Right cardiac atrium (tissue), 5 donors: ENCODE results near the gene SH3GL2. TPM values are rescaled to one million over a fixed set of nuclear protein-coding genes. Genes with fewer than 3 reads are reported as not detected.

Experiments used
- ATAC-seq, 2 donors: fragments of 200-7000 bp; cut with Tn5 transposase; one replicate each; pipeline versions ENCODE4 v1.8.0 to v1.9.1; 2020; ENCODE audit warnings: moderate library complexity in 2 of 2, mild to moderate bottlenecking in 1 of 2
- DNase-seq, 3 donors: peaks; one replicate each; pipeline ENCODE4 v3.0.0-alpha.2; 2020
- H3K27ac ChIP-seq: one replicate; pipeline ENCODE4 v1.5.1; 2013; ENCODE audit warnings: mild to moderate bottlenecking, low read length, control low read depth, moderate library complexity
- H3K27me3 ChIP-seq: one replicate; pipeline ENCODE4 v1.6.1; 2013; ENCODE audit not compliant: control insufficient read depth, insufficient read depth
- H3K4me1 ChIP-seq: one replicate; pipeline ENCODE4 v1.6.1; 2013; ENCODE audit warnings: low read length; ENCODE audit not compliant: control insufficient read depth, insufficient read depth
- H3K4me3 ChIP-seq: one replicate; pipeline ENCODE4 v1.5.1; 2013; ENCODE audit warnings: low read length, control low read depth
- H3K9me3 ChIP-seq: one replicate; pipeline ENCODE4 v1.6.1; 2013; ENCODE audit warnings: low read length; ENCODE audit not compliant: control insufficient read depth
- WGBS: extraction: QIAGEN DNeasy Blood & Tissue Kit; methylation state at CpG from one replicate; pipeline ENCODE4 v1.1.7; 2013; 5-methylcytosine and 5-hydroxymethylcytosine counted together
- intact Hi-C, 4 donors: fragments of 100-400 bp; cut with DNase I; formaldehyde crosslinking; loops; one replicate each; pipeline versions ENCODE4 v1.11.0 to v1.14.0; 2022 to 2023
- polyA plus RNA-seq: library from polyadenylated mRNA; stranded (reverse); fragments of 200-250 nt; gene quantifications from one replicate; pipeline ENCODE4 v1.2.3, GENCODE V29; 2013
- total RNA-seq, 4 donors: library from RNA; stranded (reverse); fragmentation: NEBNext Ultra II Directional; extraction: Animal tissue kit (Norgen Biotek cat#: 25700); gene quantifications; one replicate each; pipeline ENCODE4 v1.2.1, GENCODE V29; 2021
- donor health status: healthy with polysubstance abuse.
- donor health status: DM: no; HTN: yes; CAD: no.
- donor health status: DM: no; HTN: no; CAD: no.
- donor health status: DM: no; HTN: yes; CAD: no; lungs with severe emphysema.
- donor health status: DM: yes; HTN: yes; CAD: no.

SH3GL2 gene
- total and polyA plus RNA-seq, 5 donors = 0.07 to 0.14 TPM; not detected in 3

DNA sequence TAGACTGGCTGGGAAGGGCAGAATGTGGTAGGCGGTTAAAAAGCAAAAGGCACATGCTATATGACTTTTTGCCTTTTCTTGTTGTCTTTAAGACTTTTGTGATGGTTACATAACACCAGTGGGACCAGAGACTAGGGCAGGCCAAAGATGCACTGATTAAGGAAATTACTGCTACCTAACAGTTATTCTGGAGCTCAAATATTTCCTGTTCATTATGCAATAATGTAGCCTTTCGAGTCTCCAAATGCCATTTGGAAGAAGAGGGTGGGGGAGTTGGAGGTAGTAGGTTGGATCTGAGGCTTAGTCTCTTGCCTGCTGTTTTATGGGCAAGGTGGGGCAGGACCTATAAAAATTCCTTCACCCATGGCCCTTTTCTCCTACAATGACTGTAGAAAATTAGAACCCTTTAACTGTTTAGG lies 51.7 kb downstream of the SH3GL2 start:
- ATAC-seq = no peak
- DNase-seq = no peak
- 75% methylated on average over 2 of the region's 2 CpGs for WGBS
- Histone ChIP-seq H3K9me3 (no peaks in the 10 kb centered on the region), H3K4me3 (no peak overlapping the region), H3K27me3 (no peaks in the 10 kb centered on the region), H3K27ac (no peak overlapping the region), H3K4me1 (no peaks in the 10 kb centered on the region)
- intact Hi-C loops = no loop called here

DNA sequence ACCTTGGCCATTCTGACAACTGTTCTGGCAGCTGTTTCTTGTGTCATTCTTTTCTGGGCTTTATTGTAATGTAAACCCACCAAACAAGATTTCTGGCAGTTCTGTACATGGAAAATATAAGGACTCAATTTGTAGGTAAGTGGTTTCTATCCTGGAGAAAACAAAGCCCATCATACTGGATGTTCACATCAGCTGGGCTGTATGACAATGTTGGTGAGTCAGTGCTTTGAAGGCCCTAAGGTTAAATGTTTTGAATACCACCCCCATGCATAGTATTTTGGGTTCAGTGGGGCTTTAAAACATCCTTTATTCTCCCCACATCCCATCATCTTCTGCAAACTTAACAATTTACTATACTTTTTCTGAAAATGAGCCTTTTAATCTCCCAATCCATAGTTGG lies 52.5 kb downstream of the SH3GL2 start:
- Histone ChIP-seq H3K9me3 (no peaks in the 10 kb centered on the region), H3K4me1 (no peaks in the 10 kb centered on the region), H3K4me3 (no peak overlapping the region), H3K27ac (no peak overlapping the region), H3K27me3 (no peaks in the 10 kb centered on the region)
- intact Hi-C loops = no loop called here
- DNase-seq (no peak), ATAC-seq (no peak)

DNA sequence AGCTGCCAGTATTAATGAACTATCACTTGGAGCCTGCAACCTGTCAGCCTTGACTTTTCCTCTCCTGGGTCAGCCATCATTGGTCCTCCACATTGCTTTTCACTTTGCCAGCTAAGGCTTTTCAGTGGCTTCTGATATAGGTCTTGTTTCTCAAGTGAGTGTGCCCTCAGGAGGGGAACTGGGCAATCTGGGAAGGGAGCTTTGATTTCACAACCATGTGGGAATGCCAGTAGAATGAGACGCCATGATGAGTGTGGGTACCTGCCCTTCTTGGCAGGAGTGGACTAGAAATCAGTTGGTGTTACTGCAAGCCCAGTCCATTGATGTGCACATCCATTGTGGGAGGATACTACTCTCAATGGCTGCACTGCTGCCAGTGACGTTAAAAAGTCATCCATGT lies 54.1 kb downstream of the SH3GL2 start:
- no peaks in the 10 kb centered on the region for H3K27me3 ChIP-seq
- DNase-seq = no peak

GRCh38 chr9:17635115-17635890 lies 56.4 kb downstream of the SH3GL2 start:
- intact Hi-C loops = no loop called here
- H3K4me3 ChIP-seq = no peak overlapping the region
- H3K27ac ChIP-seq = no peak overlapping the region
- 57% methylated on average over 2 of the region's 2 CpGs for WGBS
- H3K9me3 ChIP-seq = no peaks in the 10 kb centered on the region
- no peaks in the 10 kb centered on the region for H3K27me3 ChIP-seq
- ATAC-seq (no peak), DNase-seq (no peak)
- H3K4me1 ChIP-seq = no peaks in the 10 kb centered on the region

More for the DNA sequence above, 54.1 kb downstream of the SH3GL2 start:
- intact Hi-C loops = no loop called here
- ATAC-seq = no peak
- WGBS = 81% methylated on average over 2 of the region's 2 CpGs
- H3K4me3 ChIP-seq = no peak overlapping the region
- H3K4me1 ChIP-seq = no peaks in the 10 kb centered on the region
- H3K27ac ChIP-seq = no peak overlapping the region
- no peaks in the 10 kb centered on the region for H3K9me3 ChIP-seq

DNA sequence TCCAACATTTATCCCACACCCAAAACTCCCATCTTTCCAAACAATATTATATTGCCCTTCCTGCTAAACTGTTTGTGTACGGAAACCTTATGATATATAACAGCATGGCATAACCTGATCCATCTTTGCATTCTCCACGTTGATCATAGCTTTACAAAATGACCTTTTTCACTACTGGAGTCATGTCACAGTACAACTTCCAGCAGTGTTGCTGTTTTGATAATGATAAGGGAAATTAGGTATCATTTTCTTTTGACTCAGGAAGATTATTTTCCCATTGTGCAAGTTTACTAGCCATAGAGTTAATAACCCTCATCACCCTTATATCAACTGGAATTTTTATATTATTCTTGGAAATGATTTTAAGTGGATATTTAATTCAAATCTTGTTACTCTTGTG lies 57.5 kb downstream of the SH3GL2 start:
- intact Hi-C loops = no loop called here

GRCh38 chr9:17636821-17637220 lies 58.0 kb downstream of the SH3GL2 start:
- no peak for ATAC-seq
- 84% methylated on average over 1 of the region's 1 CpG for WGBS
- Histone ChIP-seq H3K4me3 (no peak overlapping the region), H3K27ac (no peak overlapping the region), H3K4me1 (no peaks in the 10 kb centered on the region), H3K27me3 (no peaks in the 10 kb centered on the region), H3K9me3 (no peaks in the 10 kb centered on the region)
- no peak for DNase-seq
- intact Hi-C loops = no loop called here

More for the DNA sequence above, 57.5 kb downstream of the SH3GL2 start:
- Histone ChIP-seq H3K4me1 (no peaks in the 10 kb centered on the region), H3K9me3 (no peaks in the 10 kb centered on the region), H3K4me3 (no peak overlapping the region), H3K27me3 (no peaks in the 10 kb centered on the region), H3K27ac (no peak overlapping the region)
- ATAC-seq = no peak
- DNase-seq = no peak
- WGBS = 38% methylated on average over 2 of the region's 2 CpGs

GRCh38 chr9:17637229-17637628 lies 58.4 kb downstream of the SH3GL2 start:
- no peak for ATAC-seq
- Histone ChIP-seq H3K27ac (no peak overlapping the region), H3K27me3 (no peaks in the 10 kb centered on the region), H3K4me1 (no peaks in the 10 kb centered on the region), H3K4me3 (no peak overlapping the region), H3K9me3 (no peaks in the 10 kb centered on the region)
- intact Hi-C loops = no loop called here
- 64% methylated on average over 3 of the region's 3 CpGs for WGBS
- no peak for DNase-seq

DNA sequence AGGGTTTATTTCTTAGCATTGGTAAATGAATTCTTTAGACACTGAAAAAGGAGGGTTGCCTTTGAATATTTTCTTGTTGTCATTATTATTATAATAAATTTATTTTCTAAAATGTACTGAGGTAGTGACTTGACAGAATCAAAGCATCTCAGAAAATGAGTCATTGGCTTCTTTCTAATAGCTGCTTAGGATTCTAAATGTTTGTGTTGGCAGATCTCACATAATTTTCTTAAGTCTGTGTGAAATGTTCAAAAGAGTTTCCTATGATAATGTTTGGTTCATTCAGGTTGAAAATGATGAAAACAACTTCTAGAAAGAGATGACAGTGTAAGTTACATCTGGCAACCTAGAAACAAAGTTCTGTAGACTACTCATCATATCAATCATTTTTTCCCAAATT lies 69.7 kb downstream of the SH3GL2 start:
- H3K27me3 ChIP-seq = no peaks in the 10 kb centered on the region
- H3K9me3 ChIP-seq = no peaks in the 10 kb centered on the region
- no peak overlapping the region for H3K4me3 ChIP-seq
- DNase-seq (no peak), ATAC-seq (no peak)
- no peak overlapping the region for H3K27ac ChIP-seq
- H3K4me1 ChIP-seq = no peaks in the 10 kb centered on the region
- intact Hi-C loops = no loop called here

DNA sequence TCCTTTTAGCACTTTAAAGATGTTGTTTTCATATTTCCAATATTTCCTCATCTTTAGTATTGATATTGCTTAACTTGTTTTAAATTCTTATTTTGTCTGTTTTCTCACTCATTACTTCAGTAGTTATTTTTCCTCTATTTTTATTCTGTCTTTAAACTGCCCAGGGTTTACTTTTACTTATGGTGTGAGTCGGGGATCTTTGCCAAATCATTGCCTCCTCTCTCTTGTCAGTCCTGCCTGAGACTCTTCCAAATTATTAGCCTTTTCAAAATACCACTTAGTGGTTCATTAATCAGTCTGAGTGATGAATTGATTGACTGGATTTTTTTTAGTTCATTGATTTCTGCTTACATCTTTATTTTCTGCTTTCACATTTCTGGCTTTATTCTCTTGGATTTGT lies 72.9 kb downstream of the SH3GL2 start:
- Histone ChIP-seq H3K4me3 (no peak overlapping the region), H3K27ac (no peak overlapping the region), H3K27me3 (no peaks in the 10 kb centered on the region), H3K4me1 (no peaks in the 10 kb centered on the region), H3K9me3 (no peaks in the 10 kb centered on the region)
- 60% methylated on average over 1 of the region's 1 CpG for WGBS
- intact Hi-C loops = no loop called here
- DNase-seq (no peak), ATAC-seq (no peak)

DNA sequence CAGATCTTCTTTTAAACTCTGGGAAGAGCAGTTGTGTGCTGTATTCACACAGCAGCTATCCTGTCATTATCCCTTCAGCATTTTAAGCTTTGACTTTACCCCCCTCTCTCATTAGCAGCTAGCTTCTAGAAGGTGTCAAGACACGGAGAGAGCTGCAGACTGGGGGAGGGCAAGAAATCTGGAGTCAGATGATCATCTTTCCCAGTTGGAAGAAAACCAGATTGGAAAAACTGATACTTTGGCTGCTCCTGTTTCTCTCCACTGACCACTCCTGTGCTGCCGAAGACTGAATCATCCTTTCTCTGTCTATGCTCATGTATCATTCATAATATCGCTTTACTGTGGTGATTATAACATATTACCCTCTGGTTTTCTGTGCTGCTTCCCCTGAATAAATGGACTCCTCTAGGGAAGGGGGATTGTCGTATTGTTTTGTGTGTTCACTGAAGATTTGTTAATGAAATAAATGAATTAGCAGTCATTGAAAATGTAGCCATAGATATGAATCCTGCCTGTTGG lies 75.1 kb downstream of the SH3GL2 start:
- ATAC-seq = no peak
- intact Hi-C loops = no loop called here
- WGBS = 65% methylated on average over 4 of the region's 4 CpGs

DNA sequence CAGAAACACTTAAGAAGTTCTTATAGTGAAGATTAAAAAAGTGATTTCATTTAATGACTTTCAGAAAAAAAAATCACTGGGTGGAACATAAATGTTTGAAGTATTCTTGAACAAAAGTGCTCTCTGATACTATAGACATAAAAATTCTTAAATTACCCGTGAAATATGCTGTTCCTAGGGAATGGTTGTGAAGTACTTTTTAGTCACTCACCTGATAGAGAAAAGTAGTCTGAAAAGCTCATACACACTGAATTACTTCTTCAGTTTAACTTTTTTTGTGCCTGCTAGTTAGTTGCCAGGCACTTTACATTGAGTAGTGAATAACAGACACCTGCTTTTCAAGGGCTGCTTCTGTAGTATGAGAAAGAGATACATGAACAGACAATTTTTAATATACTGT lies 78.0 kb downstream of the SH3GL2 start:
- Histone ChIP-seq H3K4me3 (no peak overlapping the region), H3K9me3 (no peaks in the 10 kb centered on the region), H3K4me1 (no peaks in the 10 kb centered on the region), H3K27me3 (no peaks in the 10 kb centered on the region), H3K27ac (no peak overlapping the region)
- whole genome bisulfite sequencing = 65% methylated on average over 1 of the region's 1 CpG
- no peak for DNase-seq
- no peak for ATAC-seq
- intact Hi-C loops = no loop called here

More for the DNA sequence above, 75.1 kb downstream of the SH3GL2 start:
- DNase-seq = no peak
- no peaks in the 10 kb centered on the region for H3K4me1 ChIP-seq
- H3K27ac ChIP-seq = no peak overlapping the region
- no peaks in the 10 kb centered on the region for H3K9me3 ChIP-seq
- no peaks in the 10 kb centered on the region for H3K27me3 ChIP-seq
- H3K4me3 ChIP-seq = no peak overlapping the region

GRCh38 chr9:17658237-17658636 lies 79.4 kb downstream of the SH3GL2 start:
- ATAC-seq (no peak), DNase-seq (no peak)
- H3K27ac ChIP-seq = no peak overlapping the region
- no peaks in the 10 kb centered on the region for H3K27me3 ChIP-seq
- intact Hi-C loops = no loop called here
- H3K9me3 ChIP-seq = no peaks in the 10 kb centered on the region
- no peaks in the 10 kb centered on the region for H3K4me1 ChIP-seq
- WGBS = 65% methylated on average over 2 of the region's 2 CpGs
- H3K4me3 ChIP-seq = no peak overlapping the region
